ENCODE results near the gene ATP8B2.

The ATP8B2 gene

GRCh38 chr1:154346276-154346917, 21.1 kb downstream of the ATP8B2 start:
- no peak overlapping the region for H3K27ac ChIP-seq (ENCODE audit: extremely low read depth, low read depth, low read length)
- H3K4me1 ChIP-seq (ENCODE audit: control insufficient read depth, insufficient read depth, low read length): no peaks in the 10 kb centered on the region
- ChIA-PET CTCF (interaction anchor here (0.6 to 5.1 kb wide), 11 partner anchors 11 to 381 kb away, joined by 3 to 43 read pairs (median 4); partner anchors contain the start of gene ATP8B2), POLR2A (interaction anchor here (0.6 kb wide), 1 partner anchor 353 kb away, joined by 3 read pairs; no protein-coding TSS in a partner anchor)
- TF ChIP-seq KLF17 (tag by site-specific recombination; IDR thresholded peaks at IDR 0.05): no peak
- H3K9me3 ChIP-seq (ENCODE audit: control insufficient read depth, insufficient read depth, low read depth, low read length): no peaks in the 10 kb centered on the region
- H3K4me3 ChIP-seq (ENCODE audit: low read depth, low read length): no peak overlapping the region
- H3K36me3 ChIP-seq (ENCODE audit: control insufficient read depth in 2 of 2, insufficient read depth in 1 of 2, low read length in 2 of 2): peaks cover 6 to 84% of the 10 kb centered on the region in 2 experiments; a peak in 2 of 3 replicates

DNA sequence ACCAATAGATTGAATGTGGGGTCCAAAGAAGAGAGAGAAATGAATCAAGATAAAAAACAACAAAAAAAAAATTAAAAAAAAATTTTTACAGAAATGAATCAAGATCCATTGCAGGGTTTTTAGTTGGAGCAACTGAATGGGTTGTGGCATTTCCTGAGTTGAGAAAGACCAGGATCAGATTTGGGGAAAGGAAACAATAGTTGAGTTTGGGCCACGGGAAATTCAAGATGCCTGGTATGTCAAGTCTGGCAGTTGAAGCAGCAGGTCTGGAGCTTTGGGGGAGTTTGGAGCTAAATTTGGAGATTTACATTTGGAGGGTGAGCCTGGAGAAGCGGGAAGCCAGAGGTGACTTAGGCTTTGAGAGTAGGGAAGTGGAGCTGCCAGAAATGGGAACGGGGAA, 22.6 kb downstream of the ATP8B2 start:
- H3K27ac ChIP-seq (ENCODE audit: extremely low read depth, low read depth, low read length): no peak overlapping the region
- ChIA-PET POLR2A (no interaction called here), CTCF (interaction anchor here (0.6 to 1.4 kb wide), 4 partner anchors 14 to 870 kb away, joined by 3 to 7 read pairs (median 4); partner anchors contain the start of gene ATP8B2)
- no peak overlapping the region for H3K4me3 ChIP-seq (ENCODE audit: low read depth, low read length)
- no peak for TF ChIP-seq KLF16 (tag by site-specific recombination; IDR thresholded peaks at IDR 0.05)
- no peak for TF ChIP-seq OSR2 (tag by site-specific recombination; IDR thresholded peaks at IDR 0.05)
- TF ChIP-seq ZNF645 (tag by site-specific recombination; IDR thresholded peaks at IDR 0.05): no peak
- TF ChIP-seq ZNF404 (tag by site-specific recombination; IDR thresholded peaks at IDR 0.05): no peak
- TF ChIP-seq ZNF510 (tag by site-specific recombination; IDR thresholded peaks at IDR 0.05; ENCODE audit: insufficient replicate concordance): no peak
- TF ChIP-seq ZNF664 (tag by site-specific recombination; IDR thresholded peaks at IDR 0.05): no peak
- TF ChIP-seq ZNF146 (tag by site-specific recombination; IDR thresholded peaks at IDR 0.05): no peak
- TF ChIP-seq ZNF792 (tag by site-specific recombination; IDR thresholded peaks at IDR 0.05): no peak
- TF ChIP-seq ZNF175 (tag by site-specific recombination; IDR thresholded peaks at IDR 0.05): no peak
- no peak for TF ChIP-seq CTCF (tag by site-specific recombination; IDR thresholded peaks at IDR 0.05)
- TF ChIP-seq, protein P1, sequence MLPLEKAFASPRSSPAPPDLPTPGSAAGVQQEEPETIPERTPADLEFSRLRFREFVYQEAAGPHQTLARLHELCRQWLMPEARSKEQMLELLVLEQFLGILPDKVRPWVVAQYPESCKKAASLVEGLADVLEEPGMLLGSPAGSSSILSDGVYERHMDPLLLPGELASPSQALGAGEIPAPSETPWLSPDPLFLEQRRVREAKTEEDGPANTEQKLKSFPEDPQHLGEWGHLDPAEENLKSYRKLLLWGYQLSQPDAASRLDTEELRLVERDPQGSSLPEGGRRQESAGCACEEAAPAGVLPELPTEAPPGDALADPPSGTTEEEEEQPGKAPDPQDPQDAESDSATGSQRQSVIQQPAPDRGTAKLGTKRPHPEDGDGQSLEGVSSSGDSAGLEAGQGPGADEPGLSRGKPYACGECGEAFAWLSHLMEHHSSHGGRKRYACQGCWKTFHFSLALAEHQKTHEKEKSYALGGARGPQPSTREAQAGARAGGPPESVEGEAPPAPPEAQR (tag by site-specific recombination; IDR thresholded peaks at IDR 0.05): no peak
- no peak for TF ChIP-seq ZNF677 (tag by site-specific recombination; IDR thresholded peaks at IDR 0.05)
- TF ChIP-seq, protein P2, sequence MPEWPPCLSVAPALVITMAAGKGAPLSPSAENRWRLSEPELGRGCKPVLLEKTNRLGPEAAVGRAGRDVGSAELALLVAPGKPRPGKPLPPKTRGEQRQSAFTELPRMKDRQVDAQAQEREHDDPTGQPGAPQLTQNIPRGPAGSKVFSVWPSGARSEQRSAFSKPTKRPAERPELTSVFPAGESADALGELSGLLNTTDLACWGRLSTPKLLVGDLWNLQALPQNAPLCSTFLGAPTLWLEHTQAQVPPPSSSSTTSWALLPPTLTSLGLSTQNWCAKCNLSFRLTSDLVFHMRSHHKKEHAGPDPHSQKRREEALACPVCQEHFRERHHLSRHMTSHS (tag by site-specific recombination; IDR thresholded peaks at IDR 0.05): no peak
- no peak for TF ChIP-seq ZNF394 (tag by site-specific recombination; IDR thresholded peaks at IDR 0.05; ENCODE audit: borderline replicate concordance)
- no peak for TF ChIP-seq MEIS1 (CRISPR knock-in tag; IDR thresholded peaks at IDR 0.05; ENCODE audit: borderline replicate concordance)
- H3K9me3 ChIP-seq (ENCODE audit: control insufficient read depth, insufficient read depth, low read depth, low read length): no peaks in the 10 kb centered on the region
- peaks cover 4 to 69% of the 10 kb centered on the region in 2 experiments; a peak in 2 of 3 replicates for H3K36me3 ChIP-seq (ENCODE audit: control insufficient read depth in 2 of 2, insufficient read depth in 1 of 2, low read length in 2 of 2)
- no peaks in the 10 kb centered on the region for H3K4me1 ChIP-seq (ENCODE audit: control insufficient read depth, insufficient read depth, low read length)

Data from HEK293 (cell line).